ENCODE data around the gene TBC1D17.

DNA sequence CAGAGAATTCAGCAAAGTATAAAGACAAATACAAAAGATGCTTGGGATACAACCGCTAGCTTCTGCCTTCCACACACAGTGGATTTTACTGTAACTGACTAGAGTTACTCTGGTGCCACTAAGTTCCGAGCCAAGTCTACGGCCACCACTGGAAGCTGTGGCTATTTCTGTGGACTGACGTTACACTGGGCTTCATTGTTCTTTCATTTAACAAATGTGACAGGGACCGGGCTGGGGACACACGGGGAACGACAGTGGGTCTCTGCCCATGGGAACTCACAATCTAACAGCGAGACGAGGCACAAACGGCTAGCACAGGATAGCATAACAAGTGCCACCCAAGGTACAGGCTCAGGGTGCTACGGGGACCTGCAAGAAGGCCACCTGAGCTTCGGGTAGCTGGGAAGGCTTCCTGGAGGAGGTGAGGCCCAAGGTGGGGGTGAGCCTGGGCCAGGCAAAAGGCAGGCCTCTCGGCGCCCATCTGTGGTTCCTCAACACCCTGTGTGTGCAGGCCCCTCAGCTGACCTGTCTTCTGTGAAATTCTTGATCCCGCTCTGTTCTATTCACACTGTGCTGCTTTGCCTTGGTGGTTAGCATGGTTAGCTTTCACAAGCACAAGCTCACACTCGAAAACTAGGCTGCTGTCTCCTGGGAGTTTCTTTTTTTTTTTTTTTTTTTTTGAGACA is 29.5 kb downstream of the TBC1D17 start:
- no peak for TF ChIP-seq BHLHE40 (IDR thresholded peaks at IDR 0.05; ENCODE audit: low read depth, low read length)
- TF ChIP-seq RARB (CRISPR knock-in tag; IDR thresholded peaks at IDR 0.05): no peak
- no peak for TF ChIP-seq HDAC2 (IDR thresholded peaks at IDR 0.05)
- TF ChIP-seq EP300 (IDR thresholded peaks at IDR 0.05): no peak
- TF ChIP-seq, protein P1, sequence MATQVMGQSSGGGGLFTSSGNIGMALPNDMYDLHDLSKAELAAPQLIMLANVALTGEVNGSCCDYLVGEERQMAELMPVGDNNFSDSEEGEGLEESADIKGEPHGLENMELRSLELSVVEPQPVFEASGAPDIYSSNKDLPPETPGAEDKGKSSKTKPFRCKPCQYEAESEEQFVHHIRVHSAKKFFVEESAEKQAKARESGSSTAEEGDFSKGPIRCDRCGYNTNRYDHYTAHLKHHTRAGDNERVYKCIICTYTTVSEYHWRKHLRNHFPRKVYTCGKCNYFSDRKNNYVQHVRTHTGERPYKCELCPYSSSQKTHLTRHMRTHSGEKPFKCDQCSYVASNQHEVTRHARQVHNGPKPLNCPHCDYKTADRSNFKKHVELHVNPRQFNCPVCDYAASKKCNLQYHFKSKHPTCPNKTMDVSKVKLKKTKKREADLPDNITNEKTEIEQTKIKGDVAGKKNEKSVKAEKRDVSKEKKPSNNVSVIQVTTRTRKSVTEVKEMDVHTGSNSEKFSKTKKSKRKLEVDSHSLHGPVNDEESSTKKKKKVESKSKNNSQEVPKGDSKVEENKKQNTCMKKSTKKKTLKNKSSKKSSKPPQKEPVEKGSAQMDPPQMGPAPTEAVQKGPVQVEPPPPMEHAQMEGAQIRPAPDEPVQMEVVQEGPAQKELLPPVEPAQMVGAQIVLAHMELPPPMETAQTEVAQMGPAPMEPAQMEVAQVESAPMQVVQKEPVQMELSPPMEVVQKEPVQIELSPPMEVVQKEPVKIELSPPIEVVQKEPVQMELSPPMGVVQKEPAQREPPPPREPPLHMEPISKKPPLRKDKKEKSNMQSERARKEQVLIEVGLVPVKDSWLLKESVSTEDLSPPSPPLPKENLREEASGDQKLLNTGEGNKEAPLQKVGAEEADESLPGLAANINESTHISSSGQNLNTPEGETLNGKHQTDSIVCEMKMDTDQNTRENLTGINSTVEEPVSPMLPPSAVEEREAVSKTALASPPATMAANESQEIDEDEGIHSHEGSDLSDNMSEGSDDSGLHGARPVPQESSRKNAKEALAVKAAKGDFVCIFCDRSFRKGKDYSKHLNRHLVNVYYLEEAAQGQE (IDR thresholded peaks at IDR 0.05): no peak
- TF ChIP-seq, protein P2, sequence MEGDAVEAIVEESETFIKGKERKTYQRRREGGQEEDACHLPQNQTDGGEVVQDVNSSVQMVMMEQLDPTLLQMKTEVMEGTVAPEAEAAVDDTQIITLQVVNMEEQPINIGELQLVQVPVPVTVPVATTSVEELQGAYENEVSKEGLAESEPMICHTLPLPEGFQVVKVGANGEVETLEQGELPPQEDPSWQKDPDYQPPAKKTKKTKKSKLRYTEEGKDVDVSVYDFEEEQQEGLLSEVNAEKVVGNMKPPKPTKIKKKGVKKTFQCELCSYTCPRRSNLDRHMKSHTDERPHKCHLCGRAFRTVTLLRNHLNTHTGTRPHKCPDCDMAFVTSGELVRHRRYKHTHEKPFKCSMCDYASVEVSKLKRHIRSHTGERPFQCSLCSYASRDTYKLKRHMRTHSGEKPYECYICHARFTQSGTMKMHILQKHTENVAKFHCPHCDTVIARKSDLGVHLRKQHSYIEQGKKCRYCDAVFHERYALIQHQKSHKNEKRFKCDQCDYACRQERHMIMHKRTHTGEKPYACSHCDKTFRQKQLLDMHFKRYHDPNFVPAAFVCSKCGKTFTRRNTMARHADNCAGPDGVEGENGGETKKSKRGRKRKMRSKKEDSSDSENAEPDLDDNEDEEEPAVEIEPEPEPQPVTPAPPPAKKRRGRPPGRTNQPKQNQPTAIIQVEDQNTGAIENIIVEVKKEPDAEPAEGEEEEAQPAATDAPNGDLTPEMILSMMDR (IDR thresholded peaks at IDR 0.05): no peak
- no peak for TF ChIP-seq GATA3 (IDR thresholded peaks at IDR 0.05; ENCODE audit: borderline replicate concordance)
- no peak for TF ChIP-seq POLR2A (IDR thresholded peaks at IDR 0.05; ENCODE audit: low read length)

Measured in A549 (cell line).